ENCODE results near the gene PALLD.

Gene PALLD

GRCh38 chr4:168847771-168848502 is 351.1 kb downstream of the PALLD start:
- DNase-seq (ENCODE audit: low spot score) = no peak
- TF ChIP-seq CTCF (IDR thresholded peaks at IDR 0.05) = no peak
- Histone ChIP-seq H3K27ac (peak overlapping the region; percentile 84 to 87), H3K4me3 (peak overlapping the region; percentile 64)

- no peak for TF ChIP-seq CTCF (IDR thresholded peaks at IDR 0.05)
- peak overlapping the region; percentile 64 for H3K4me3 ChIP-seq
- no peak for DNase-seq (ENCODE audit: low spot score)
- peak overlapping the region; percentile 84 to 87 for H3K27ac ChIP-seq
Measured at GRCh38 chr4:168849030-168849675, 352.3 kb downstream of the PALLD start.

- no peak for DNase-seq (ENCODE audit: low spot score)
- peak overlapping the region; percentile 84 to 87 for H3K27ac ChIP-seq
- TF ChIP-seq CTCF (IDR thresholded peaks at IDR 0.05) = no peak
- H3K4me3 ChIP-seq = peak overlapping the region; percentile 64
Measured at GRCh38 chr4:168849997-168850396, 353.1 kb downstream of the PALLD start.

DNA sequence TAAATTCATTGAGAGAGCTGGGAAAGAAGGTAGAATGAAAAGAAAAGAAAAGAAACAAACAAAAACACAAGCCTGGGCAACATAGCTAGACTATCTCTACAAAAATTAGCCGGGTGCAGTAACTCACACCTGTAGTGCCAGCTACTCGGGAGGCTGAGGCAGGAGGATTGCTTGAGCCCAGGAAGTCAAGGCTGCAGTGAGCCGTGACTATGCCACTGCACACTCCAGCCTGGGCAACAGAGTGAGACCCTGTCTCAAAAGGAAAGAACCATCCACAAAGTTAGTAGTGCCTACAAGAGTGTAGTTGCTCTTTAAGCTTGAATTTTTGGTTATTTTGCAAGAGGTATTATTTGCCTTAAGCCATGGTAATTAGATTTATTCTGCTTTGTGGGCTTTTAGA is 355.5 kb downstream of the PALLD start:
- no peak overlapping the region for H3K4me3 ChIP-seq
- H3K27ac ChIP-seq = peak overlapping the region; percentile 65 to 88
- no peak for DNase-seq (ENCODE audit: low spot score)
- no peak for TF ChIP-seq CTCF (IDR thresholded peaks at IDR 0.05)

DNA sequence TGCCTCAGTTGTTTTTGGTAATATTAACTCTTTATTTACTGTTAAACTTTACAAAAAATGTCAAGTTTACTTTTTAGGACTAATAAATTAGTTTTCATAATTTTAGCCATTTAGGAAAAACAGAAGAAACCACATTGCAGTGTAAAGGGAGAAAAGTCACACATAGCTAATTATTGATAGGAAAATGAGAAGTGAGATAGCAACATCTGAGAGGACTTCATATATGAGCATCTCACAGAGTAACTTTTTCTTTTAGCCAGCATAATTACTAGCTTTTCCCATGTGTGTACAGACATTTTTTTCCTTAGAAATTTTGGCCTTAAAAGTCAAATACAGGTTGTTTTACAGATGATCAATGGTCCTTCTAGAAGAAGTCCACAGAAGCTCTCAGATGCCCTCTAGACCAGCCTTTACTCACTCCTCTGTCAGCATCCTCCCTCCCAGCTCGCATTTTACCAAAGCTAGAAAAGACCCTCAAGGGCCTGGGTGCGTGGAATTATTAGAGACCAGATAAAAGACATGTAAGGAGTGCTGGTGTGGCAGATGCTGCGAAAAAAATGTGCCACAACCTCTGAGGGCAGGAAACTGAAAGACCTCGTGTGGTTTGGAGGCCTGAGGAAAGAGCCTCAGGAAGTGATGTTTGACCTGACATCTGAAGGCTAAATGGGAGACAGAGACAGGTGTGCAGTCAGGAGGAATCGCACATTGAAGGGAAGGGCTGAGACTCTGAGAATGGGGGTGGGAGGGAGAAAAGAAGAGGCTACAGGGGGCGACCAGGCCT is 356.3 kb downstream of the PALLD start:
- H3K4me3 ChIP-seq = no peak overlapping the region
- TF ChIP-seq CTCF (IDR thresholded peaks at IDR 0.05) = no peak
- H3K27ac ChIP-seq = peak overlapping the region; percentile 88 to 89
- DNase-seq (ENCODE audit: low spot score) = no peak

DNA sequence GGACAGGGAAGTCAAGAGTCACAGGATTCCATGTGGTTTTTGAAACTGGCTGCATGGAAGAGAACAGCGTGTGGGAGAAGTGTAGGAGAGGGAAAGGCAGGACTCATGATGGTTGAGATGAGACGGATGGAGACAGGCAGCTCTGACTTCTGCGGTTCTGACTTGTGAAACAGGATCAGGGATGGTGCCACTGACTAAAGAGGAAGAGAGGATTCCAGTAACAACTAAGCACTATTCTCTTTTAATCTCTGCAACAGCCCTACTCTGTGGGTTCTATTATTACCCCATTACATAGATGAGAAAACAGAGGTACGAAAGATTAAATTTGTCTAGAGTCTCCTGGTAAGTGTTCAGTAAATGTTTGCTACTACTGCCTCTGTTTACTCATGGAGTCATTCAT is 356.9 kb downstream of the PALLD start:
- DNase-seq (ENCODE audit: low spot score) = no peak
- TF ChIP-seq CTCF (IDR thresholded peaks at IDR 0.05) = no peak
- H3K27ac ChIP-seq = peak overlapping the region; percentile 88 to 89
- H3K4me3 ChIP-seq = peak overlapping the region; percentile 19

Data from coronary artery (tissue), 2 donors.